Heart right ventricle (tissue), 16 donors: ENCODE data around the gene TSPYL2. TPM values are rescaled to one million over a fixed set of nuclear protein-coding genes. Genes with fewer than 3 reads are reported as not detected.

Experiments used
- ATAC-seq, 8 donors: fragments of 200-7000 bp; cut with Tn5 transposase; one replicate each; pipeline ENCODE4 v1.9.1; 2020; ENCODE audit warnings: mild to moderate bottlenecking in 8 of 8, moderate library complexity in 8 of 8, moderate number of reproducible peaks in 1 of 8
- DNase-seq, 2 donors: peaks; one replicate each; pipeline ENCODE4 v3.0.0-alpha.2; 2020
- H3K27ac ChIP-seq, 10 donors: fragments of 200-600 bp; sonication (generic) in 2 of 10; one replicate each; pipeline versions ENCODE4 v1.5.0 to v1.8.0; 2020 to 2022; ENCODE audit warnings: mild to moderate bottlenecking in 3 of 10
- H3K27me3 ChIP-seq, 7 donors: fragments of 200-600 bp; one replicate each; pipeline ENCODE4 v1.8.0; 2021 to 2022; ENCODE audit warnings: mild to moderate bottlenecking in 2 of 7
- H3K36me3 ChIP-seq, 9 donors: fragments of 200-600 bp; sonication (generic) in 1 of 9; one replicate each; pipeline versions ENCODE4 v1.5.0 to v1.8.0; 2020 to 2022; ENCODE audit warnings: mild to moderate bottlenecking in 2 of 9
- H3K4me1 ChIP-seq, 9 donors: fragments of 200-600 bp; sonication (generic) in 1 of 9; one replicate each; pipeline versions ENCODE4 v1.5.0 to v1.8.0; 2020 to 2022; ENCODE audit warnings: mild to moderate bottlenecking in 4 of 9
- H3K4me3 ChIP-seq, 10 donors: fragments of 200-600 bp; sonication (generic) in 2 of 10; one replicate each; pipeline versions ENCODE4 v1.5.0 to v1.8.0; 2020 to 2022; ENCODE audit warnings: mild to moderate bottlenecking in 7 of 10, moderate library complexity in 2 of 10
- H3K9me3 ChIP-seq, 11 donors: fragments of 200-600 bp in 10 of 11; sonication (generic) in 2 of 11; one replicate each; pipeline versions ENCODE4 v1.5.0 to v1.8.0; 2013 to 2022; ENCODE audit warnings: mild to moderate bottlenecking in 2 of 11, control low read depth in 1 of 11, moderate library complexity in 1 of 11
- WGBS, 2 donors: extraction: QIAGEN DNeasy Blood & Tissue Kit; methylation state at CpG; one replicate each; pipeline ENCODE4 v1.1.7; 2013; ENCODE audit warnings: inconsistent platforms in 1 of 2; 5-methylcytosine and 5-hydroxymethylcytosine counted together
- intact Hi-C, 10 donors: fragments of 100-400 bp; cut with DNase I; formaldehyde crosslinking; loops; one replicate each; pipeline versions ENCODE4 v1.11.1 to v1.14.2; 2022
- polyA plus RNA-seq, 2 donors: library from polyadenylated mRNA; stranded (reverse); fragments of 200-250 nt; gene quantifications; one replicate each; pipeline ENCODE4 v1.2.3, GENCODE V29; 2013
- total RNA-seq, 10 donors: library from RNA; stranded (reverse); fragmentation: NEBNext Ultra II Directional in 3 of 10; extraction: Animal tissue kit (Norgen Biotek cat#: 25700) in 3 of 10; gene quantifications; one replicate each; pipeline versions ENCODE4 v1.2.1 to v1.2.4, GENCODE V29; 2021 to 2023
- TF ChIP-seq, protein P1 (sequence below), 9 donors: fragments of 200-600 bp; sonication (generic) in 2 of 9; IDR thresholded peaks; one replicate each; pipeline versions ENCODE4 v1.5.0 to v1.8.0; 2021 to 2022; ENCODE audit warnings: antibody characterized with exemption in 9 of 9, mild to moderate bottlenecking in 5 of 9, moderate library complexity in 1 of 9
- donor health status: Arrhythmogenic right ventricular cardiomyopathy.
- donor health status: ischemic (EF 13 %, LVEDD 7.1; RV severe dilation, severe dysfunction).
- donor health status: healthy with polysubstance abuse.
- donor health status: DM: no; HTN: yes; CAD: no.
- donor health status: DM: no; HTN: no; CAD: no.
- donor health status: ischemic (EF 25% LVEDD 6.9; RV normal size, moderate dysfunction).
- donor health status: ischemic (EF 25% LVEDD 5.7; RV mildly dilated, moderate dysfunction).
- donor health status: healthy.
- donor health status: DM: yes; HTN: yes; CAD: no.
- donor health status: Ischemic cardiomyopathy.
- donor health status: ischemic (EF 35%, LVEDD 5.7; RV mildly dilated, moderate dysfunction).
- donor health status: nonischemic (EF 11% LVEDD 7.7; RV severe dilation, severe dysfunction).
- donor health status: DM: yes; HTN: yes; CAD: no.
- donor health status: PGD.
- donor health status: ischemic (EF 29% LVEDD 5.4; RV normal size, mild dysfunction).
- donor health status: nonischemic (EF 23%, LVEDD 6.1; RV moderate dilation, normal function).

Gene TSPYL2
- total and polyA plus RNA-seq, 12 donors = 17.2 to 136 (median 26.4) TPM

DNA sequence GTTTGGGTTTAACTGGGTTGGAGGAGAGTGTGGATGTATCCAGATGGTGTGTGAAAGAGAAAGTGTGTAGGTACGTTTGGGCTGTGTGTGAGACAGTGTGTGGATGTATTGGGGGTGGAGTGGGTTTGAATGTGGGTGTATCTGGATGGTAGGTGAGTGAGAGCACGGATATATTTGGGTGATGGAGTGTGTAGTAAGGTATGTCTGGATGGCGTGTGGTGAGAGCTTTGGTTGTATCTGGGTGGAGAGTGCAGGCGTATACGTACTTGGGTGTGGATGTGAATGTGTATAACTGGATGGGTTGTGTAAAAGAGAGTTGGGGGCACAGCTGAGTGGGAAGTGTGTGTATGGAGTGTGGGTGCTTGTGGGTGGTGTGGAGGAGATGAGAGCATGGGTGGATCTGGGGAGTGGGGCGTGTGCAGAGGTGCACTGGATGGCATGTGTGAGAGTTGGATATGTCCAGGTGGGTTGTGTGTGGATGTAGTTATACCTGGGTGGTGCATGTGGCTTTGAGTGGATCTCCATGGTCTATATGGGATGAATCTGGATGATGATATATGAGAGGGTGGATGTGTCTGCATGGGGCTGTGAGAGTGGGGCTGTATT, 26.8 kb upstream of the TSPYL2 start:
- Histone ChIP-seq H3K4me3 (no peak overlapping the region), H3K27ac (no peak overlapping the region), H3K27me3 (peaks cover 0 to 15% (median 0%) of the 10 kb centered on the region in 7 donors), H3K36me3 (no peaks in the 10 kb centered on the region), H3K4me1 (no peaks in the 10 kb centered on the region), H3K9me3 (no peaks in the 10 kb centered on the region)
- 91 to 94% methylated on average over 6 of the region's 6 CpGs for WGBS, 2 donors
- DNase-seq (no peak), ATAC-seq (no peak)
- intact Hi-C loops = no loop called here
- TF ChIP-seq, protein P1, sequence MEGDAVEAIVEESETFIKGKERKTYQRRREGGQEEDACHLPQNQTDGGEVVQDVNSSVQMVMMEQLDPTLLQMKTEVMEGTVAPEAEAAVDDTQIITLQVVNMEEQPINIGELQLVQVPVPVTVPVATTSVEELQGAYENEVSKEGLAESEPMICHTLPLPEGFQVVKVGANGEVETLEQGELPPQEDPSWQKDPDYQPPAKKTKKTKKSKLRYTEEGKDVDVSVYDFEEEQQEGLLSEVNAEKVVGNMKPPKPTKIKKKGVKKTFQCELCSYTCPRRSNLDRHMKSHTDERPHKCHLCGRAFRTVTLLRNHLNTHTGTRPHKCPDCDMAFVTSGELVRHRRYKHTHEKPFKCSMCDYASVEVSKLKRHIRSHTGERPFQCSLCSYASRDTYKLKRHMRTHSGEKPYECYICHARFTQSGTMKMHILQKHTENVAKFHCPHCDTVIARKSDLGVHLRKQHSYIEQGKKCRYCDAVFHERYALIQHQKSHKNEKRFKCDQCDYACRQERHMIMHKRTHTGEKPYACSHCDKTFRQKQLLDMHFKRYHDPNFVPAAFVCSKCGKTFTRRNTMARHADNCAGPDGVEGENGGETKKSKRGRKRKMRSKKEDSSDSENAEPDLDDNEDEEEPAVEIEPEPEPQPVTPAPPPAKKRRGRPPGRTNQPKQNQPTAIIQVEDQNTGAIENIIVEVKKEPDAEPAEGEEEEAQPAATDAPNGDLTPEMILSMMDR (IDR thresholded peaks at IDR 0.05) = no peak

DNA sequence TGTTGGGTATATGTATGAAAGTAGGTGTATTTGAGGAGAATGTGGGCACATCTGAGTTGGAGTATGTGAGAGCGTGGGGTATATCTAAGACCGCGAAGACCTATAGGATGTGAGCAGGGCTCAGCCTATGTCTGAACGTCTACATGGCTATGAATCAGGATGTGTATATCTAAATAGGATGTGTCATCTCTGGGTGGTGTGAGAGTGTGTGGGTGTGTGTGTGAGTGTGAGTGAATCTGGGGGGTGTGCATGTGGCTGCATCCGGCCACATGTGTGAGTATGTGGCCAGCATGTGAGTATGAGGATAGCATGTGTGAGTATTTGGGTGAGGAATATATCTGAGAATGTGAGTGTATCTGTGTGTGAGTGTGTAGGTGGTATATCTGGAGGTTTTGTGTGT, 25.9 kb upstream of the TSPYL2 start:
- Histone ChIP-seq H3K36me3 (no peaks in the 10 kb centered on the region), H3K27ac (no peak overlapping the region), H3K4me1 (no peaks in the 10 kb centered on the region), H3K27me3 (peaks cover 0 to 11% (median 0%) of the 10 kb centered on the region in 7 donors), H3K9me3 (no peaks in the 10 kb centered on the region), H3K4me3 (no peak overlapping the region)
- DNase-seq = no peak
- TF ChIP-seq, protein P1 (IDR thresholded peaks at IDR 0.05) = no peak
- ATAC-seq = no peak
- WGBS, 2 donors = 88 to 91% methylated on average over 5 of the region's 5 CpGs
- intact Hi-C loops = no loop called here

- peaks cover 0 to 69% (median 0%) of the 10 kb centered on the region in 7 donors for H3K27me3 ChIP-seq
- no peaks in the 10 kb centered on the region for H3K9me3 ChIP-seq
- no peak overlapping the region for H3K4me3 ChIP-seq
- H3K4me1 ChIP-seq = no peaks in the 10 kb centered on the region
- no peak overlapping the region for H3K27ac ChIP-seq
- TF ChIP-seq, protein P1 (IDR thresholded peaks at IDR 0.05) = no peak
- intact Hi-C loops = no loop called here
- DNase-seq (no peak), ATAC-seq (no peak)
- H3K36me3 ChIP-seq = no peaks in the 10 kb centered on the region
- WGBS, 2 donors = 78 to 92% methylated on average over 1 of the region's 1 CpG
These were observed 17.1 kb upstream of the TSPYL2 start for GRCh38 chrX:53065104-53065503.

DNA sequence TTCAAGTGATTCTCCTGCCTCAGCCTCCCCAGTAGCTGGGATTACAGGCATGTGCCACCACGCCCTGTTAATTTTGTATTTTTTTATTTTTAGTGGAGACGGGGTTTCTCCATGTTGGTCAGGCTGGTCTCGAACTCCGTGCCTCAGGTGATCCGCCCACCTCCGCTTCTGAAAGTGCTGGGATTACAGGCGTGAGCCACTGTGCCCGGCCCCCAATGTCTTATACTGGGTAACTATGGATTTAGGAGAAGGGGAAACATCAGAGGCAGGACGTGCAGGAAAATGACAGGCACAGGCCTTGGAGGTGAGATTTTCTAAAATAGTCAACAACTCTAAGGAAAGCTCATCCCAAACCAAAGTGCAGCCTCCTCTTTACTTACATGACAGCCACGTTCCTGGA, 11.1 kb upstream of the TSPYL2 start:
- no peak overlapping the region for H3K4me3 ChIP-seq
- H3K27me3 ChIP-seq = peaks cover 0 to 52% (median 0%) of the 10 kb centered on the region in 7 donors
- H3K9me3 ChIP-seq = no peaks in the 10 kb centered on the region
- H3K27ac ChIP-seq = no peak overlapping the region
- H3K36me3 ChIP-seq = no peaks in the 10 kb centered on the region
- ATAC-seq = no peak
- intact Hi-C loops = loop anchor here in 3 of 10 donors (1.0 to 2.0 kb wide), 3 partner anchors 18 to 22 kb away; no protein-coding TSS in a partner anchor
- no peak for DNase-seq
- H3K4me1 ChIP-seq = peaks cover 0 to 11% (median 0%) of the 10 kb centered on the region in 9 donors
- TF ChIP-seq, protein P1 (IDR thresholded peaks at IDR 0.05) = no peak
- WGBS, 2 donors = 88% methylated on average over 9 to 10 of the region's 10 CpGs
